Measurements from ENCODE around the gene ZNF830.
"Not testable (repeated sequence)": the region's sequence is repeated elsewhere in the genome, so short reads cannot be mapped to it uniquely, and the experiment has no call there.

The ZNF830 gene

GRCh38 chr17:34926661-34927060 is 34.7 kb upstream of the ZNF830 start:
- H2AK5ac ChIP-seq (ENCODE audit: low read length): no peak overlapping the region
- H2BK120ac ChIP-seq (ENCODE audit: low read depth, low read length): no peak overlapping the region

GRCh38 chr17:34930283-34930682 is 31.1 kb upstream of the ZNF830 start:
- Histone ChIP-seq H3K27me3 (ENCODE audit: insufficient read depth, low read length, poor library complexity) (no peaks in the 10 kb centered on the region), H3K79me1 (ENCODE audit: low read length) (no peaks in the 10 kb centered on the region), H3K27ac (ENCODE audit: low read depth, low read length) (no peak overlapping the region), H2BK15ac (replicated peaks; ENCODE audit: low read depth) (no peak overlapping the region), H3K4me3 (ENCODE audit: low read length) (no peak overlapping the region), H2BK120ac (ENCODE audit: low read depth, low read length) (no peak overlapping the region), H3K56ac (ENCODE audit: low read length) (no peak overlapping the region), H3K36me3 (ENCODE audit: control insufficient read depth, insufficient read depth, low read length) (no peaks in the 10 kb centered on the region), H3K23ac (ENCODE audit: low read length) (no peak overlapping the region), H2AK5ac (ENCODE audit: low read length) (no peak overlapping the region), H4K8ac (ENCODE audit: low read depth, low read length) (no peak overlapping the region), H3K4me2 (ENCODE audit: low read length) (no peak overlapping the region), H4K5ac (ENCODE audit: low read length) (no peak overlapping the region), H3K18ac (ENCODE audit: low read length) (no peak overlapping the region), H3K79me2 (ENCODE audit: control insufficient read depth, insufficient read depth, low read length) (no peaks in the 10 kb centered on the region), H3K4me1 (ENCODE audit: control insufficient read depth, low read depth, low read length) (no peaks in the 10 kb centered on the region), H2BK5ac (ENCODE audit: low read length) (no peak overlapping the region), H3K4ac (ENCODE audit: low read depth, low read length) (no peak overlapping the region), H3K9ac (ENCODE audit: low read length) (no peak overlapping the region)
- DNase-seq: no peak

More at GRCh38 chr17:34926661-34927060, 34.7 kb upstream of the ZNF830 start:
- no peaks in the 10 kb centered on the region for H3K79me1 ChIP-seq (ENCODE audit: low read length)
- H3K27ac ChIP-seq (ENCODE audit: low read depth, low read length): no peak overlapping the region
- no peak overlapping the region for H3K9ac ChIP-seq (ENCODE audit: low read length)
- no peak overlapping the region for H2BK5ac ChIP-seq (ENCODE audit: low read length)
- no peak overlapping the region for H4K8ac ChIP-seq (ENCODE audit: low read depth, low read length)
- H3K4ac ChIP-seq (ENCODE audit: low read depth, low read length): no peak overlapping the region
- no peak overlapping the region for H2BK15ac ChIP-seq (replicated peaks; ENCODE audit: low read depth)
- no peak for DNase-seq
- H3K18ac ChIP-seq (ENCODE audit: low read length): no peak overlapping the region
- H3K36me3 ChIP-seq (ENCODE audit: control insufficient read depth, insufficient read depth, low read length): no peaks in the 10 kb centered on the region
- no peak overlapping the region for H3K56ac ChIP-seq (ENCODE audit: low read length)
- H3K4me3 ChIP-seq (ENCODE audit: low read length): no peak overlapping the region
- H3K23ac ChIP-seq (ENCODE audit: low read length): no peak overlapping the region
- H3K4me1 ChIP-seq (ENCODE audit: control insufficient read depth, low read depth, low read length): no peaks in the 10 kb centered on the region
- H3K27me3 ChIP-seq (ENCODE audit: insufficient read depth, low read length, poor library complexity): no peaks in the 10 kb centered on the region
- H3K4me2 ChIP-seq (ENCODE audit: low read length): no peak overlapping the region
- H4K5ac ChIP-seq (ENCODE audit: low read length): no peak overlapping the region
- H3K79me2 ChIP-seq (ENCODE audit: control insufficient read depth, insufficient read depth, low read length): no peaks in the 10 kb centered on the region
- no CpG with 5 or more reads among the region's 3 CpGs for WGBS (ENCODE audit: extremely low coverage, insufficient coverage, low lambda C conversion rate)

- not testable (repeated sequence) for H3K4me1 ChIP-seq (ENCODE audit: control insufficient read depth, low read depth, low read length); H2BK120ac ChIP-seq (ENCODE audit: low read depth, low read length); H3K27me3 ChIP-seq (ENCODE audit: insufficient read depth, low read length, poor library complexity); H3K4me2 ChIP-seq (ENCODE audit: low read length); H2BK5ac ChIP-seq (ENCODE audit: low read length); H3K27ac ChIP-seq (ENCODE audit: low read depth, low read length); H3K4ac ChIP-seq (ENCODE audit: low read depth, low read length); H4K5ac ChIP-seq (ENCODE audit: low read length); H3K4me3 ChIP-seq (ENCODE audit: low read length); H3K36me3 ChIP-seq (ENCODE audit: control insufficient read depth, insufficient read depth, low read length); H3K23ac ChIP-seq (ENCODE audit: low read length); H2AK5ac ChIP-seq (ENCODE audit: low read length); H3K18ac ChIP-seq (ENCODE audit: low read length); H3K9ac ChIP-seq (ENCODE audit: low read length); H3K79me1 ChIP-seq (ENCODE audit: low read length); H4K8ac ChIP-seq (ENCODE audit: low read depth, low read length); H3K56ac ChIP-seq (ENCODE audit: low read length); DNase-seq; H3K79me2 ChIP-seq (ENCODE audit: control insufficient read depth, insufficient read depth, low read length); H2BK15ac ChIP-seq (replicated peaks; ENCODE audit: low read depth)
- no CpG with 5 or more reads among the region's 4 CpGs for WGBS (ENCODE audit: extremely low coverage, insufficient coverage, low lambda C conversion rate)
Measured at GRCh38 chr17:34950780-34951179, 10.6 kb upstream of the ZNF830 start.

GRCh38 chr17:34958438-34958837 is 2.9 kb upstream of the ZNF830 start:
- Histone ChIP-seq H2BK15ac (replicated peaks; ENCODE audit: low read depth) (no peak overlapping the region), H3K27me3 (ENCODE audit: insufficient read depth, low read length, poor library complexity) (no peaks in the 10 kb centered on the region), H2BK120ac (ENCODE audit: low read depth, low read length) (no peak overlapping the region), H3K4ac (ENCODE audit: low read depth, low read length) (no peak overlapping the region), H3K36me3 (ENCODE audit: control insufficient read depth, insufficient read depth, low read length) (no peaks in the 10 kb centered on the region), H3K56ac (ENCODE audit: low read length) (no peak overlapping the region), H3K18ac (ENCODE audit: low read length) (no peak overlapping the region), H2AK5ac (ENCODE audit: low read length) (no peak overlapping the region), H3K79me1 (ENCODE audit: low read length) (peaks cover 7% of the 10 kb centered on the region), H3K4me2 (ENCODE audit: low read length) (no peak overlapping the region), H3K79me2 (ENCODE audit: control insufficient read depth, insufficient read depth, low read length) (peaks cover 12% of the 10 kb centered on the region), H2BK5ac (ENCODE audit: low read length) (no peak overlapping the region), H3K23ac (ENCODE audit: low read length) (no peak overlapping the region), H3K4me1 (ENCODE audit: control insufficient read depth, low read depth, low read length) (peaks cover 5% of the 10 kb centered on the region), H3K4me3 (ENCODE audit: low read length) (no peak overlapping the region), H4K5ac (ENCODE audit: low read length) (no peak overlapping the region), H3K9ac (ENCODE audit: low read length) (no peak overlapping the region), H3K27ac (ENCODE audit: low read depth, low read length) (no peak overlapping the region), H4K8ac (ENCODE audit: low read depth, low read length) (no peak overlapping the region)
- WGBS (ENCODE audit: extremely low coverage, insufficient coverage, low lambda C conversion rate): no CpG with 5 or more reads among the region's 1 CpG
- DNase-seq: no peak

GRCh38 chr17:34974179-34974578 is 12.8 kb downstream of the ZNF830 start:
- no peak overlapping the region for H4K5ac ChIP-seq (ENCODE audit: low read length)
- H2BK5ac ChIP-seq (ENCODE audit: low read length): no peak overlapping the region
- H3K4me1 ChIP-seq (ENCODE audit: control insufficient read depth, low read depth, low read length): peaks cover 4% of the 10 kb centered on the region
- no peak overlapping the region for H3K56ac ChIP-seq (ENCODE audit: low read length)
- no peak overlapping the region for H3K4ac ChIP-seq (ENCODE audit: low read depth, low read length)
- no peak for DNase-seq
- no peaks in the 10 kb centered on the region for H3K36me3 ChIP-seq (ENCODE audit: control insufficient read depth, insufficient read depth, low read length)
- no peaks in the 10 kb centered on the region for H3K79me1 ChIP-seq (ENCODE audit: low read length)
- H3K27ac ChIP-seq (ENCODE audit: low read depth, low read length): no peak overlapping the region
- no peak overlapping the region for H3K18ac ChIP-seq (ENCODE audit: low read length)
- H2BK120ac ChIP-seq (ENCODE audit: low read depth, low read length): no peak overlapping the region
- H3K4me2 ChIP-seq (ENCODE audit: low read length): no peak overlapping the region
- no peak overlapping the region for H2BK15ac ChIP-seq (replicated peaks; ENCODE audit: low read depth)
- no peak overlapping the region for H3K4me3 ChIP-seq (ENCODE audit: low read length)
- H4K8ac ChIP-seq (ENCODE audit: low read depth, low read length): no peak overlapping the region
- no peak overlapping the region for H2AK5ac ChIP-seq (ENCODE audit: low read length)
- H3K27me3 ChIP-seq (ENCODE audit: insufficient read depth, low read length, poor library complexity): no peaks in the 10 kb centered on the region
- H3K79me2 ChIP-seq (ENCODE audit: control insufficient read depth, insufficient read depth, low read length): no peaks in the 10 kb centered on the region
- no peak overlapping the region for H3K9ac ChIP-seq (ENCODE audit: low read length)
- no peak overlapping the region for H3K23ac ChIP-seq (ENCODE audit: low read length)
- WGBS (ENCODE audit: extremely low coverage, insufficient coverage, low lambda C conversion rate): no CpG with 5 or more reads among the region's 2 CpGs
